Ovary (tissue), 3 donors: Measurements from ENCODE around the gene ITGA3.

Experiments used
- POLR2A ChIP-seq: fragments of 450-650 bp; IDR thresholded peaks from one replicate; pipeline ENCODE4 v1.6.1; 2017; ENCODE audit warnings: antibody characterized with exemption, mild to moderate bottlenecking, moderate library complexity
- TF ChIP-seq, protein P1 (sequence below), 3 donors: fragments of 450-650 bp in 2 of 3; fragments of 200-600 bp in 1 of 3; IDR thresholded peaks; one replicate each; pipeline versions ENCODE4 v1.5.1 to v1.8.0; 2016 to 2022; ENCODE audit warnings: antibody characterized with exemption in 3 of 3, mild to moderate bottlenecking in 1 of 3
- donor health status: DM: no; HTN: no; CAD: no.

DNA sequence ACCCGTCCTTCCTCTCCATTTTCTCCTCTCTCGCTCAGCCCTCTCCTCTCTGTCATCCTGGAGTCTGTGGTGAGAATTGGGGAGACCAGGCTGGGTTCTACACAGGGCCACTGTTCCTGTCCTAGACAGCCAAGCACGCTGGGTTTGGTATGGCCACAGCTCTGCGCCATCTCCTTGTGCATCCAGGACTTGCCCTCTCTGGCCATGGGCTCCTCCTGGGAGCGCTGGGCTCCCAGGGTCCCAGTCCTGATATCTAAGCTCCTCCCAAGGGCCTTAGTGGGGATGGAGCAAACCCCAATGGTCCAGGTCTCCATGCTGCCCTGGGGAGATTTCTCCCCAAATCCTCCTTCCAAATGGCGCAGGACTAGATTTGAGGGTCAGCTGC, 27.2 kb upstream of the ITGA3 start:
- no peak for TF ChIP-seq POLR2A
- TF ChIP-seq, protein P1, sequence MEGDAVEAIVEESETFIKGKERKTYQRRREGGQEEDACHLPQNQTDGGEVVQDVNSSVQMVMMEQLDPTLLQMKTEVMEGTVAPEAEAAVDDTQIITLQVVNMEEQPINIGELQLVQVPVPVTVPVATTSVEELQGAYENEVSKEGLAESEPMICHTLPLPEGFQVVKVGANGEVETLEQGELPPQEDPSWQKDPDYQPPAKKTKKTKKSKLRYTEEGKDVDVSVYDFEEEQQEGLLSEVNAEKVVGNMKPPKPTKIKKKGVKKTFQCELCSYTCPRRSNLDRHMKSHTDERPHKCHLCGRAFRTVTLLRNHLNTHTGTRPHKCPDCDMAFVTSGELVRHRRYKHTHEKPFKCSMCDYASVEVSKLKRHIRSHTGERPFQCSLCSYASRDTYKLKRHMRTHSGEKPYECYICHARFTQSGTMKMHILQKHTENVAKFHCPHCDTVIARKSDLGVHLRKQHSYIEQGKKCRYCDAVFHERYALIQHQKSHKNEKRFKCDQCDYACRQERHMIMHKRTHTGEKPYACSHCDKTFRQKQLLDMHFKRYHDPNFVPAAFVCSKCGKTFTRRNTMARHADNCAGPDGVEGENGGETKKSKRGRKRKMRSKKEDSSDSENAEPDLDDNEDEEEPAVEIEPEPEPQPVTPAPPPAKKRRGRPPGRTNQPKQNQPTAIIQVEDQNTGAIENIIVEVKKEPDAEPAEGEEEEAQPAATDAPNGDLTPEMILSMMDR (IDR thresholded peaks at IDR 0.05): no peak
